ENCODE data around the gene LAGE3.

The LAGE3 gene

GRCh38 chrX:154458954-154459778 lies 19.9 kb downstream of the LAGE3 start:
- DNase-seq (ENCODE audit: low read depth in 1 of 2, low spot score in 1 of 2): no peak
- TF ChIP-seq REST (IDR thresholded peaks at IDR 0.05; ENCODE audit: insufficient replicate concordance, low read depth) (no peak), CTCF (IDR thresholded peaks at IDR 0.05; ENCODE audit: insufficient read depth, low read length) (no peak), SPI1 (IDR thresholded peaks at IDR 0.05; ENCODE audit: borderline replicate concordance, low read depth) (no peak), POLR2AphosphoS5 (IDR thresholded peaks at IDR 0.05; ENCODE audit: low read depth) (no peak), GABPA (IDR thresholded peaks at IDR 0.05; ENCODE audit: low read depth) (no peak)
- Histone ChIP-seq H3K27ac (replicated peaks) (no peak overlapping the region), H3K27me3 (ENCODE audit: insufficient read depth, poor library complexity, severe bottlenecking) (peaks cover 4% of the 10 kb centered on the region), H3K4me3 (replicated peaks; ENCODE audit: insufficient read depth, low read length) (no peak overlapping the region)

GRCh38 chrX:154458116-154458953 lies 20.7 kb downstream of the LAGE3 start, which contains the start of gene PLXNA3:
Gene PLXNA3 (plus strand): TSS chrX:154458281. CDS start chrX:154460184, 1,903 bp downstream.
- peak within 1 kb of the TSS; percentile 44 for H3K4me3 ChIP-seq (replicated peaks; ENCODE audit: insufficient read depth, low read length)
- no peak within 1 kb of the TSS for H3K27ac ChIP-seq (replicated peaks)
- H3K27me3 ChIP-seq (ENCODE audit: insufficient read depth, poor library complexity, severe bottlenecking): peaks cover 4% of the 10 kb centered on the region
- DNase-seq (ENCODE audit: low read depth in 1 of 2, low spot score in 1 of 2): no peak
- no peak for TF ChIP-seq CTCF (IDR thresholded peaks at IDR 0.05; ENCODE audit: insufficient read depth, low read length)
- no peak for TF ChIP-seq SPI1 (IDR thresholded peaks at IDR 0.05; ENCODE audit: borderline replicate concordance, low read depth)
- no peak for TF ChIP-seq REST (IDR thresholded peaks at IDR 0.05; ENCODE audit: insufficient replicate concordance, low read depth)
- no peak for TF ChIP-seq POLR2AphosphoS5 (IDR thresholded peaks at IDR 0.05; ENCODE audit: low read depth)
- TF ChIP-seq GABPA (IDR thresholded peaks at IDR 0.05; ENCODE audit: low read depth): no peak

GRCh38 chrX:154457491-154458115 lies 21.5 kb downstream of the LAGE3 start:
- TF ChIP-seq POLR2AphosphoS5 (IDR thresholded peaks at IDR 0.05; ENCODE audit: low read depth) (no peak), SPI1 (IDR thresholded peaks at IDR 0.05; ENCODE audit: borderline replicate concordance, low read depth) (no peak), GABPA (IDR thresholded peaks at IDR 0.05; ENCODE audit: low read depth) (no peak), CTCF (IDR thresholded peaks at IDR 0.05; ENCODE audit: insufficient read depth, low read length) (no peak), REST (IDR thresholded peaks at IDR 0.05; ENCODE audit: insufficient replicate concordance, low read depth) (no peak)
- no peak for DNase-seq (ENCODE audit: low read depth in 1 of 2, low spot score in 1 of 2)
- Histone ChIP-seq H3K27ac (replicated peaks) (no peak overlapping the region), H3K4me3 (replicated peaks; ENCODE audit: insufficient read depth, low read length) (peak overlapping the region; percentile 44), H3K27me3 (ENCODE audit: insufficient read depth, poor library complexity, severe bottlenecking) (peaks cover 4% of the 10 kb centered on the region)

Measured in HL-60 (cell line).